Activated T-cell treated with anti-CD3 and anti-CD28 coated beads, Interleukin-2, amount 50 U/mL, for 24 hours (primary cell): ENCODE results near the gene MYCBP.
"Not testable (repeated sequence)": the region's sequence is repeated elsewhere in the genome, so short reads cannot be mapped to it uniquely, and the experiment has no call there.

Source experiments
- DNase-seq: peaks from one replicate; pipeline ENCODE4 v3.0.0-alpha.2; 2020
- H3K27ac Mint-ChIP-seq: 2 replicates; pipeline ENCODE4 v1.8.0; 2020; ENCODE audit warnings: mild to moderate bottlenecking, mixed read lengths
- H3K27me3 Mint-ChIP-seq: 2 replicates; pipeline ENCODE4 v1.8.0; 2020; ENCODE audit warnings: mixed read lengths
- H3K36me3 Mint-ChIP-seq: 2 replicates; pipeline ENCODE4 v1.8.0; 2020; ENCODE audit warnings: low read depth, mixed read lengths
- H3K4me1 Mint-ChIP-seq: 2 replicates; pipeline ENCODE4 v1.8.0; 2020; ENCODE audit warnings: low read depth, mixed read lengths
- H3K4me3 Mint-ChIP-seq: 2 replicates; pipeline ENCODE4 v1.8.0; 2020; ENCODE audit warnings: mild to moderate bottlenecking, moderate library complexity, mixed read lengths
- H3K9me3 Mint-ChIP-seq: 2 replicates; pipeline ENCODE4 v1.8.0; 2020; ENCODE audit warnings: mixed read lengths

MYCBP gene

GRCh38 chr1:38873027-38873969, at the start of gene MYCBP:
TSS of gene MYCBP (minus strand) at chr1:38873348. CDS start at chr1:38873305, 43 bp downstream.
- DNase-seq = peak; percentile 98
- Mint-ChIP-seq H3K9me3 (no peaks in the 10 kb centered on the region), H3K36me3 (peaks cover 32% of the 10 kb centered on the region), H3K4me1 (peaks cover 35% of the 10 kb centered on the region), H3K4me3 (peak within 1 kb of the TSS; percentile 93), H3K27me3 (no peaks in the 10 kb centered on the region), H3K27ac (peak within 1 kb of the TSS; percentile 92)

GRCh38 chr1:38919130-38919529, 46.0 kb upstream of the MYCBP start:
- H3K9me3 Mint-ChIP-seq = no peaks in the 10 kb centered on the region

GRCh38 chr1:38918568-38918967, 45.4 kb upstream of the MYCBP start:
- H3K27ac Mint-ChIP-seq = no peak overlapping the region
- H3K4me3 Mint-ChIP-seq = no peak overlapping the region
- no peaks in the 10 kb centered on the region for H3K9me3 Mint-ChIP-seq
- no peaks in the 10 kb centered on the region for H3K36me3 Mint-ChIP-seq
- no peaks in the 10 kb centered on the region for H3K27me3 Mint-ChIP-seq
- no peak for DNase-seq
- peaks cover 14% of the 10 kb centered on the region for H3K4me1 Mint-ChIP-seq

More at GRCh38 chr1:38919130-38919529, 46.0 kb upstream of the MYCBP start:
- DNase-seq = no peak
- Mint-ChIP-seq H3K4me3 (no peak overlapping the region), H3K36me3 (no peaks in the 10 kb centered on the region), H3K27ac (no peak overlapping the region), H3K27me3 (no peaks in the 10 kb centered on the region), H3K4me1 (peaks cover 17% of the 10 kb centered on the region)

GRCh38 chr1:38917772-38918171, 44.6 kb upstream of the MYCBP start:
- H3K4me3 Mint-ChIP-seq = no peak overlapping the region
- peaks cover 11% of the 10 kb centered on the region for H3K4me1 Mint-ChIP-seq
- no peaks in the 10 kb centered on the region for H3K27me3 Mint-ChIP-seq
- no peaks in the 10 kb centered on the region for H3K36me3 Mint-ChIP-seq
- no peak overlapping the region for H3K27ac Mint-ChIP-seq
- DNase-seq = no peak
- H3K9me3 Mint-ChIP-seq = no peaks in the 10 kb centered on the region

GRCh38 chr1:38917337-38917736, 44.2 kb upstream of the MYCBP start:
- peaks cover 11% of the 10 kb centered on the region for H3K4me1 Mint-ChIP-seq
- H3K9me3 Mint-ChIP-seq = no peaks in the 10 kb centered on the region
- H3K27me3 Mint-ChIP-seq = no peaks in the 10 kb centered on the region

GRCh38 chr1:38915352-38915948, 42.3 kb upstream of the MYCBP start:
- H3K9me3 Mint-ChIP-seq = no peaks in the 10 kb centered on the region
- H3K4me1 Mint-ChIP-seq = peaks cover 11% of the 10 kb centered on the region
- no peaks in the 10 kb centered on the region for H3K36me3 Mint-ChIP-seq
- no peak for DNase-seq
- no peak overlapping the region for H3K4me3 Mint-ChIP-seq
- H3K27me3 Mint-ChIP-seq = no peaks in the 10 kb centered on the region
- no peak overlapping the region for H3K27ac Mint-ChIP-seq

More at GRCh38 chr1:38917337-38917736, 44.2 kb upstream of the MYCBP start:
- no peak for DNase-seq
- no peak overlapping the region for H3K27ac Mint-ChIP-seq
- H3K4me3 Mint-ChIP-seq = no peak overlapping the region
- H3K36me3 Mint-ChIP-seq = no peaks in the 10 kb centered on the region

- not testable (repeated sequence) for DNase-seq, H3K36me3 Mint-ChIP-seq, H3K27ac Mint-ChIP-seq, H3K27me3 Mint-ChIP-seq, H3K4me3 Mint-ChIP-seq, H3K9me3 Mint-ChIP-seq
- peaks cover 11% of the 10 kb centered on the region for H3K4me1 Mint-ChIP-seq
Measured at GRCh38 chr1:38914908-38915307, 41.8 kb upstream of the MYCBP start.

- peaks cover 5% of the 10 kb centered on the region for H3K9me3 Mint-ChIP-seq
- no peak for DNase-seq
- H3K27me3 Mint-ChIP-seq = no peaks in the 10 kb centered on the region
- no peaks in the 10 kb centered on the region for H3K36me3 Mint-ChIP-seq
- H3K27ac Mint-ChIP-seq = no peak overlapping the region
- no peak overlapping the region for H3K4me3 Mint-ChIP-seq
- H3K4me1 Mint-ChIP-seq = no peaks in the 10 kb centered on the region
Measured at GRCh38 chr1:38908821-38909220, 35.7 kb upstream of the MYCBP start.

- Mint-ChIP-seq H3K4me3 (no peak overlapping the region), H3K36me3 (no peaks in the 10 kb centered on the region), H3K9me3 (peaks cover 5% of the 10 kb centered on the region), H3K27ac (no peak overlapping the region), H3K27me3 (no peaks in the 10 kb centered on the region), H3K4me1 (no peaks in the 10 kb centered on the region)
- no peak for DNase-seq
Measured at GRCh38 chr1:38905985-38906384, 32.8 kb upstream of the MYCBP start.

- H3K27me3 Mint-ChIP-seq = no peaks in the 10 kb centered on the region
- H3K36me3 Mint-ChIP-seq = no peaks in the 10 kb centered on the region
- no peak overlapping the region for H3K4me3 Mint-ChIP-seq
- peaks cover 7% of the 10 kb centered on the region for H3K4me1 Mint-ChIP-seq
- no peaks in the 10 kb centered on the region for H3K9me3 Mint-ChIP-seq
- H3K27ac Mint-ChIP-seq = no peak overlapping the region
- DNase-seq = no peak
Measured at GRCh38 chr1:38899560-38899959, 26.4 kb upstream of the MYCBP start.

GRCh38 chr1:38898653-38899230, 25.6 kb upstream of the MYCBP start:
- no peaks in the 10 kb centered on the region for H3K27me3 Mint-ChIP-seq
- no peaks in the 10 kb centered on the region for H3K9me3 Mint-ChIP-seq
- DNase-seq = no peak
- peak overlapping the region; percentile 11 for H3K27ac Mint-ChIP-seq
- peaks cover 7% of the 10 kb centered on the region for H3K4me1 Mint-ChIP-seq
- H3K4me3 Mint-ChIP-seq = no peak overlapping the region
- H3K36me3 Mint-ChIP-seq = no peaks in the 10 kb centered on the region

GRCh38 chr1:38896169-38896568, 23.0 kb upstream of the MYCBP start:
- Mint-ChIP-seq H3K27me3 (no peaks in the 10 kb centered on the region), H3K4me1 (peaks cover 7% of the 10 kb centered on the region), H3K4me3 (no peak overlapping the region), H3K36me3 (no peaks in the 10 kb centered on the region), H3K27ac (no peak overlapping the region), H3K9me3 (no peaks in the 10 kb centered on the region)
- no peak for DNase-seq

GRCh38 chr1:38892976-38893375, 19.8 kb upstream of the MYCBP start:
- no peak for DNase-seq
- no peaks in the 10 kb centered on the region for H3K36me3 Mint-ChIP-seq
- no peaks in the 10 kb centered on the region for H3K4me1 Mint-ChIP-seq
- no peak overlapping the region for H3K27ac Mint-ChIP-seq
- H3K4me3 Mint-ChIP-seq = no peak overlapping the region
- no peaks in the 10 kb centered on the region for H3K9me3 Mint-ChIP-seq
- H3K27me3 Mint-ChIP-seq = no peaks in the 10 kb centered on the region

GRCh38 chr1:38891753-38892152, 18.6 kb upstream of the MYCBP start:
- no peaks in the 10 kb centered on the region for H3K36me3 Mint-ChIP-seq
- H3K27me3 Mint-ChIP-seq = no peaks in the 10 kb centered on the region
- H3K4me1 Mint-ChIP-seq = peaks cover 6% of the 10 kb centered on the region
- H3K27ac Mint-ChIP-seq = no peak overlapping the region
- DNase-seq = no peak
- no peak overlapping the region for H3K4me3 Mint-ChIP-seq
- H3K9me3 Mint-ChIP-seq = no peaks in the 10 kb centered on the region

GRCh38 chr1:38889589-38889988, 16.4 kb upstream of the MYCBP start:
- Mint-ChIP-seq H3K4me1 (peaks cover 10% of the 10 kb centered on the region), H3K27ac (no peak overlapping the region), H3K27me3 (no peaks in the 10 kb centered on the region), H3K9me3 (no peaks in the 10 kb centered on the region), H3K36me3 (no peaks in the 10 kb centered on the region), H3K4me3 (no peak overlapping the region)
- no peak for DNase-seq
